Cardiac muscle cell (in vitro differentiated cells and primary cell): ENCODE results near the gene TNRC6C. TPM values are rescaled to one million over a fixed set of nuclear protein-coding genes. Genes with fewer than 3 reads are reported as not detected.

Experiments
- DNase-seq, 2 donors: peaks; one replicate each; pipeline versions ENCODE4 v3.0.0 to v3.0.0-alpha.2; 2010 to 2017; ENCODE audit warnings: low read depth in 1 of 2, low spot score in 1 of 2
- H3K27ac ChIP-seq: fragments of 200-600 bp; sonication (generic); 2 replicates; pipeline ENCODE4 v1.5.1; 2016
- H3K27me3 ChIP-seq: fragments of 200-600 bp; sonication (generic); 2 replicates; pipeline ENCODE4 v1.6.0; 2016; ENCODE audit warnings: control low read depth
- H3K36me3 ChIP-seq: fragments of 200-600 bp; sonication (generic); 2 replicates; pipeline ENCODE4 v1.5.1; 2016; ENCODE audit warnings: control low read depth
- H3K4me1 ChIP-seq: fragments of 200-600 bp; sonication (generic); 2 replicates; pipeline ENCODE4 v1.8.1; 2017; ENCODE audit warnings: low read depth, mild to moderate bottlenecking, mixed run types
- H3K4me3 ChIP-seq: fragments of 200-600 bp; sonication (generic); 2 replicates; pipeline ENCODE4 v1.5.1; 2016; ENCODE audit warnings: mild to moderate bottlenecking
- H3K9me3 ChIP-seq: fragments of 200-600 bp; sonication (generic); 2 replicates; pipeline ENCODE4 v1.5.1; 2017; ENCODE audit warnings: low read depth, mild to moderate bottlenecking, control low read depth
- polyA plus RNA-seq: library from polyadenylated mRNA; unstranded; fragments of >200 nt; fragmentation: Nextera tagmentation; extraction: Ambion mirVana; gene quantifications from 2 replicates; pipeline ENCODE4 v1.2.1, GENCODE V29; 2016
- total RNA-seq: library from RNA; depleted of rRNA; stranded (reverse); fragments of >200 nt; gene quantifications from 2 replicates; pipeline ENCODE4 v1.2.3, GENCODE V29; 2016
- TF ChIP-seq, protein P1 (sequence below): IDR thresholded peaks from 2 replicates; pipeline ENCODE4 v1.5.1; 2012; ENCODE audit warnings: low read depth, mild to moderate bottlenecking, low read length

Gene TNRC6C
- total and polyA plus RNA-seq, 2 experiments from 2014 or later = 6.5 to 13.3 TPM

DNA sequence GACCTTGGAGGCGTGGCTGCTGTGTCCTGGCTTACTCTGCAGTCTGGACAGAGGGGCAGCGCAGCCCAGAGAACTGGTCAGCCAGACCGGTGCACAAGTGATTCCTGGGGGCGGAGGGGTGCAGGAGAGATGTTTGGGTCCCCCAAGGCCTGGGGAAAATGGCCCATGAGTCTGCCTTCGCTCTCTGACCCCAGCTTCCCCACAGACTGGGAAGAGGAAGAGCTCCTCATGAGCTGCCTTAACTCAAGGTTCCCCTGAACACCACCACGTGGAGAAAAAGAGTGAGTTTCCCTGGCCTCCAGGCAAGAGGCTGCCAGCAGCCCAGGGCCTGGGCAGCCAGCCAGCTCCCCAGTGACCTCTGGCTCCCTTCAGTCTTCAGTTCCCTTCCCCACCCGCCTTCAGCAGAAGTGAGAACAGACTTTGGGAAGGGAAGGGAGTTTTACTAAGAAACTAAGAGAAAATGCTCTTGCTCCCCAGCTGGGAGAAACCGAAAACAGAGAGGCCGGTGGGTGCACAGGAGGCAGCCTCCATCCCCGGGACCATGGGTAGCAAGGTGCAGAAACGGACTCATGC lies 185.7 kb downstream of the TNRC6C start:
- peak overlapping the region; percentile 28 for H3K27ac ChIP-seq
- H3K4me1 ChIP-seq = peaks cover 22% of the 10 kb centered on the region
- no peaks in the 10 kb centered on the region for H3K36me3 ChIP-seq
- peak; percentile 84 to 96 for DNase-seq
- H3K4me3 ChIP-seq = no peak overlapping the region
- no peaks in the 10 kb centered on the region for H3K27me3 ChIP-seq
- no peaks in the 10 kb centered on the region for H3K9me3 ChIP-seq
- TF ChIP-seq, protein P1, sequence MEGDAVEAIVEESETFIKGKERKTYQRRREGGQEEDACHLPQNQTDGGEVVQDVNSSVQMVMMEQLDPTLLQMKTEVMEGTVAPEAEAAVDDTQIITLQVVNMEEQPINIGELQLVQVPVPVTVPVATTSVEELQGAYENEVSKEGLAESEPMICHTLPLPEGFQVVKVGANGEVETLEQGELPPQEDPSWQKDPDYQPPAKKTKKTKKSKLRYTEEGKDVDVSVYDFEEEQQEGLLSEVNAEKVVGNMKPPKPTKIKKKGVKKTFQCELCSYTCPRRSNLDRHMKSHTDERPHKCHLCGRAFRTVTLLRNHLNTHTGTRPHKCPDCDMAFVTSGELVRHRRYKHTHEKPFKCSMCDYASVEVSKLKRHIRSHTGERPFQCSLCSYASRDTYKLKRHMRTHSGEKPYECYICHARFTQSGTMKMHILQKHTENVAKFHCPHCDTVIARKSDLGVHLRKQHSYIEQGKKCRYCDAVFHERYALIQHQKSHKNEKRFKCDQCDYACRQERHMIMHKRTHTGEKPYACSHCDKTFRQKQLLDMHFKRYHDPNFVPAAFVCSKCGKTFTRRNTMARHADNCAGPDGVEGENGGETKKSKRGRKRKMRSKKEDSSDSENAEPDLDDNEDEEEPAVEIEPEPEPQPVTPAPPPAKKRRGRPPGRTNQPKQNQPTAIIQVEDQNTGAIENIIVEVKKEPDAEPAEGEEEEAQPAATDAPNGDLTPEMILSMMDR = peak; percentile 18

DNA sequence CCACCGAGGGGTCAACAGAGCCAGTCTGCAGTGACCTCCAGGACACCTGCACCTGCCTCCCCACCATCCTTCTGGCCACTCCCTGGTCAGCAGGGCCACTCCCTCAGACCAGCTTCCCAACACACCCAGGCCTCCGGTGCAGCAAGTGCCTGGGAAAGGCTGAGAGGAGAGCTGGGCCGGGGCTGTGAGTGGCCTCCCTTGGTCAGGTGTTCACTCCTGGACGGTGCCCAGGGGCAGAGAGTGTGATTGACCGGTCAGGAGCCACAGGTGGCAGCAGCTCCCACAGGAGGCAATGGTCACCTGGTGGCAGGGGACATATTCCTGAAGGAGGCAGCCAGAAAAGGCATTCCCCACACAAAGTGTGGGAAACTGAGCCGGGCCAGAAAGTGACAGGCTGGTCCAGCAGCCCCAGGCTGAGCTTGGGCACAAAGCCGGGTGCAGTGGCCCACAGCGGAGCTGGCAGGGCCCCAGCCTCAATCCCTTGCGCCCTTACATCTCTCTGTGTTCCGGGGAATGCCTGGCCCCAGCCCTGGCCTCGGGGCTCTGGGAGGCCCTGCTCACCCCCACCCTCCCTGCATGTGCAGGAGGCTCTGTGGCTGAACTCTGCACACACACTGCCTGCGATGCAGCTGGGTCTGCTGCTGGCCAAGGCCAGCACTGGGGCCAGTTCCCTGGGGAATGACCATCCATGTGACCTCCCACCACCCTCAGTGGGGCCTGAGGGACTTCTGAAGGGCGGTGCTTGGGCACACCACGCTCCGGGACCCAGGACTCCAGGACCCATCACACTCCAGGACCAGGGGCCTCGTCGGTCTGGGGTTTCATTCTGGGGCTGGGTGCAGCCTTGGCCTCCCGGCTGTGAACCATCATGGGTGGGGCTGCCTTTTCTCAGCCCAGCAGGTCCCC lies 186.5 kb downstream of the TNRC6C start:
- peaks cover 22% of the 10 kb centered on the region for H3K4me1 ChIP-seq
- no peaks in the 10 kb centered on the region for H3K36me3 ChIP-seq
- no peaks in the 10 kb centered on the region for H3K9me3 ChIP-seq
- DNase-seq = peak in 1 of 2 donors; percentile 18
- H3K27ac ChIP-seq = peak overlapping the region; percentile 28
- TF ChIP-seq, protein P1 = no peak
- H3K27me3 ChIP-seq = no peaks in the 10 kb centered on the region
- no peak overlapping the region for H3K4me3 ChIP-seq

DNA sequence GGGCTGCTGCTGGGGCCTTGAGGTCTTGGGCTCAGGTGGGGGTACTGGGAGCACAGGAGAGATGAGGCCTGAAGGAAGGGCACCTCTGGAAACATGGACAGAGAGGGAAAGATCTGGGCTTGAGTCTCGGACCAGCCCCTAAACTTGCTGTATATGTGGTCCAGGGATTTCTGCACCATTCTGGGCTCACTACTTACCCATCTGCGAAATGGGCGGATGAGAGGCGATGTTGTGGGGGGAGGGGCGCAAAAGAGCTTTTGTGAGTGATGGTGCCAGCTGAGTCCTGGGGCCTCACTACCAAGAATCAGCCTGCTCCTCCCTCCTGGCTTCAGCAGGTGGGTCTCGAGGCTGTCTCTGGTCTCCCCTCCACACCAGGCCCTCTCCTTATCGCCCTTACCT lies 188.0 kb downstream of the TNRC6C start:
- H3K27ac ChIP-seq = no peak overlapping the region
- no peak overlapping the region for H3K4me3 ChIP-seq
- peaks cover 22% of the 10 kb centered on the region for H3K4me1 ChIP-seq
- no peaks in the 10 kb centered on the region for H3K9me3 ChIP-seq
- no peaks in the 10 kb centered on the region for H3K36me3 ChIP-seq
- no peaks in the 10 kb centered on the region for H3K27me3 ChIP-seq
- TF ChIP-seq, protein P1 = no peak
- DNase-seq = no peak

DNA sequence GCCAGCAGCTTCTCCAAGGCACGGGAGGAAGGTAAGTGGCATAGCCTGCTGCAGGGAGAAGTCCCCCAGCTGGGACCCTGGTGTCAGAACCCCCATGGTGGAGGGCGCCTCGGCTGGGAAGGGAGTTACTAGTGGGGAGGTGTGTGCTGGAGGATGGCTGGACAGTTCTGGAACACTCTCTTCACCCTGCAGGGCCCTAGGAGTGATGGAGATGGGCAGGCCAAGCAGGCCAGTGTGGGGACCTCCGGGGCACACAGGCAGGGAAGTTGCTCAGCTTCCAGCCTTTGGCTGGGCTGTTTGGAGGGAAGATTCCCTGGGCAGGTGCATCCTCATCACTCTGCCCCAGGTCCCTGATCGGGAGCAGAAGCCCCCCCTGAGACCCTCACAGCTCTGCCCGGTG lies 188.4 kb downstream of the TNRC6C start:
- TF ChIP-seq, protein P1 = no peak
- Histone ChIP-seq H3K36me3 (no peaks in the 10 kb centered on the region), H3K9me3 (no peaks in the 10 kb centered on the region), H3K4me1 (peaks cover 22% of the 10 kb centered on the region), H3K27ac (no peak overlapping the region), H3K27me3 (no peaks in the 10 kb centered on the region), H3K4me3 (no peak overlapping the region)
- DNase-seq = no peak

DNA sequence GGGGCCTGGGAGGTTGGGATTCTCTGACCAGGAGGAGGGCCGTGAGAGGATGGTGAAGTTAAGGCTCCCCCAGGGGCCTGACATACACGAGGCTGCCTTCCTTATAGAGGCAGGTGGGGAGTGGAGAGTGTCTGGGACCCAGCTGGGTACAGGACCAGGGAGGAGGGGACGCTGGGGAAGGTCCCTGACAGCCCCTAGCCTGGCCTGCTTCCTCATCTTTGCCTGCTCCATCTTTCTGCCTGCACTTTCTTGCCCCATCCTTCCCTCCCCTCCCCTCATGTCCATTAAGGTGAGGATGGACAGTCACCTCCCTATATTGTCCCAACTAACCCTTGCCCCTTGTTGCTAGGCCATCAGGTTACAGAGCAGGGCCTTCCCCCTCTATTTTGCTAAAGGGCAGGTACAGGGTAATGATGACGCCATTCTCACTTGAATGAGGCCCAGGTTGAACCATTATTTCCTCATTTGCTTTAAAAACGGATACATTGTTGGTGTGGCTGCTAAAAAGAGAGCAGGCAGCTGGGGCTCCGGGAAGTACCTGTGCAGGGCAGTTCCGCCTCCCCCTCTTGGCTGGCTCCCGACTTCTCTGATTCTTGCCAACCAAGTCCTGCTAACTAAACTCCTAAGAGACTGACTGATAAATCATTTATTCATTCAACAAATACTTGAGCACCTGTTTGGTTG lies 189.0 kb downstream of the TNRC6C start:
- TF ChIP-seq, protein P1 = no peak
- H3K27me3 ChIP-seq = no peaks in the 10 kb centered on the region
- H3K9me3 ChIP-seq = no peaks in the 10 kb centered on the region
- H3K4me3 ChIP-seq = no peak overlapping the region
- H3K27ac ChIP-seq = no peak overlapping the region
- H3K36me3 ChIP-seq = no peaks in the 10 kb centered on the region
- H3K4me1 ChIP-seq = peaks cover 22% of the 10 kb centered on the region
- DNase-seq = no peak
